ENCODE data around the gene MTIF2.
A peak's percentile ranks its signal among the peaks of the same experiment; 100 is the strongest.
"Not testable (repeated sequence)": the region's sequence is repeated elsewhere in the genome, so short reads cannot be mapped to it uniquely, and the experiment has no call there.

The MTIF2 gene

GRCh38 chr2:55241582-55241981 is 27.4 kb downstream of the MTIF2 start:
- DNase-seq (ENCODE audit: low read depth) = not testable (repeated sequence)

- no peak for DNase-seq (ENCODE audit: low read depth)
Measured at GRCh38 chr2:55239656-55240222, 29.3 kb downstream of the MTIF2 start.

GRCh38 chr2:55236992-55237543 is 32.0 kb downstream of the MTIF2 start:
- no peak for DNase-seq (ENCODE audit: low read depth)

DNA sequence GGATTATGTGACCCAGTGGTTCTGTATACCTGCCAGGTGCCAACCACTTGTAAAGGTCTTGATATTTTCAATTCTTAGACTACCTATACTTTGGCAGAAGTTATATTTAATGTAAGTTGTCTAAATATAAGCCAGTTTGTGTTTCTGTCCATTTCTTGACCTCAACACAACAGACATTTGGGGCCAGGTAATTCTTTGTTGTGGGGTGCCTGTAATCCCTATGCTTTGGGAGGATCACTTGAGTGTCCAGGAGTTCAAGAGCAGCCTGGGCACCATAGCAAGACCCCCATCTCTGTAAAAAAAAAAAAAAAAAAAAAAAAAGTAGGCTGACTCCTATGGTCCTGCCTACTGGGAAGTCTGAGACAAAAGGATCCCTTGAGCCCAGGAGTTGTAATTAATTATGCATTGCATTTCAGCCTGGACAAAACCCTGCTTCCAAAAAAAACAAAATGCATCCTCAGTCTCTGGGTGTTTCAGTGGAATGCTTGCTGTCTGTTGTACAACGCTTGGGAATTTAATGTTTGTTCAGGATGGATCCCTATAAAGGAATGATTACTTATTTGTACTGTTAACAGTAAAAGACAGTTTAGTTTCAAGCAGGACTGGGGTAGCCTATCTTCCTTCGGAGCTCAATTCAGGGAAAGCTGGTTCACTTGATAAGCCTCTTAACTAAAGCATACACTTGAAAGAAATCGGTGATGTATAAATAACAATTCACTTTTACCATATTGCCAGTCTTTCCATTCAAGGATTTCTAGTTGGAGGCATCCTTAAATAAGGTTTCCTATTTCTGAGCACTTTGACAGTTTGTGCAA is 33.1 kb downstream of the MTIF2 start:
- no peak for DNase-seq (ENCODE audit: low read depth)

- no peak for DNase-seq (ENCODE audit: low read depth)
Measured at GRCh38 chr2:55233658-55233940, 35.4 kb downstream of the MTIF2 start.

DNA sequence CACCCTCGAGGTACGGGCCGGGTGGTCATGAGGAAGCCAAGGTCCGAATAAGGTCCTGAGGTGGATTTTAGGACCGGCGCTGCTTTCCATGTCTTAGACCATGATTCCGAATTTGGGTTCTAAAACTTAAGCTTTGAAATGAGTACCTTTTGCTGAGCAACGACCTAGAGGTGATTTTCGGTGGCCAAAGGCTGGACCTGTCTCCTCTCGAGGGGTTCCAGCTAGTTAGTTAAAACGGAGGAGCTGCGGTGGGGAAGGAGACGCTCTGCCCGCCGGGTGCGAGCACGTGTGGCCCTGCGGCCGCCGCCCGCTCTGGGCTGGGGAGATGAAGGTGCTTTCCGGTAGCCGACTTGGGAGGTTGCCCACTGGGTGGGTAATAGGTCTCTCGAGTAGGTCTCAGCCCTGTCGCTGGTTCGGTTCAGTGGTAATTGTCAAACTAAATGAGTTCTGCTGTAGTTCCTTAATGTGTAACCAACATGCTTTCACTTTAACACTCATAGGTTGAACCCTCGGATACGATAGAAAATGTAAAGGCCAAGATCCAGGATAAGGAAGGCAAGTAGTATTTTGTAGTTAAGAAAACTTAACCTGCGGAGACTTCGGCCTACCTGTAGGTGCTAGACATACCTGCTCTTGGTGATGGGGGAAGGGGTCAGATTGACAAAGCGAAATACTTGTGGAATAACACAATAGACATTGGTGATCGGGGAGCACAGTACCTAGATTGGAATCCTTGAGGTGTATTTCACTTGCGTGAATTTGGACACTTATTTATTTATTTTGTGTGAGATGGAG is 36.0 kb downstream of the MTIF2 start:
- DNase-seq (ENCODE audit: low read depth) = peak; percentile 45

GRCh38 chr2:55232084-55232862 is 36.8 kb downstream of the MTIF2 start, which contains the start of the genes CLHC1 and RPS27A:
TSS of gene CLHC1 (minus strand) at chr2:55232293. CDS start at chr2:55222411, 9,882 bp downstream.
TSS of gene RPS27A (plus strand) at chr2:55232688. CDS start at chr2:55232825, 137 bp downstream.
- peak; percentile 85 for DNase-seq (ENCODE audit: low read depth)

GRCh38 chr2:55231546-55232083 is 37.4 kb downstream of the MTIF2 start:
- no peak for DNase-seq (ENCODE audit: low read depth)

DNA sequence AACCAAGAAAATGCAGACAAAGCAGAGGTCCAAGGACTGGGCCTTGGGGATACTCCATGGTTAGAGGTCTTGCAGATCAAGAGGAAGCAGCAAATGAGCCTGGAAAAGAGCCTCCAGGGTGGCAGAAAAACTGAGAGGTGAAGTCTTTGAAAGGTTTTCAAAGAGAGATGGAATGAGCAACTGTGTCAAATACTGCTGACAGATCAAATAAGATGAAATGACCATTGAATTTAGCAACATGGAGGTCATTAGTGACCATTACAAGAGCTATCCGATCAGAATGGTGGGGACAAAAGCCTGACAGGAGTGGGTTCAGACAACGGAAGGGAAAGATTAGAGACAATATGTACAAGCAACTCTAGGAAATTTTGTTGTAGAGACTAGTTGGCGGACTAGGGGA is 38.5 kb downstream of the MTIF2 start:
- DNase-seq (ENCODE audit: low read depth) = no peak

GRCh38 chr2:55229221-55229620 is 39.8 kb downstream of the MTIF2 start:
- no peak for DNase-seq (ENCODE audit: low read depth)

- no peak for DNase-seq (ENCODE audit: low read depth)
Measured at GRCh38 chr2:55228226-55228563, 40.8 kb downstream of the MTIF2 start.

DNA sequence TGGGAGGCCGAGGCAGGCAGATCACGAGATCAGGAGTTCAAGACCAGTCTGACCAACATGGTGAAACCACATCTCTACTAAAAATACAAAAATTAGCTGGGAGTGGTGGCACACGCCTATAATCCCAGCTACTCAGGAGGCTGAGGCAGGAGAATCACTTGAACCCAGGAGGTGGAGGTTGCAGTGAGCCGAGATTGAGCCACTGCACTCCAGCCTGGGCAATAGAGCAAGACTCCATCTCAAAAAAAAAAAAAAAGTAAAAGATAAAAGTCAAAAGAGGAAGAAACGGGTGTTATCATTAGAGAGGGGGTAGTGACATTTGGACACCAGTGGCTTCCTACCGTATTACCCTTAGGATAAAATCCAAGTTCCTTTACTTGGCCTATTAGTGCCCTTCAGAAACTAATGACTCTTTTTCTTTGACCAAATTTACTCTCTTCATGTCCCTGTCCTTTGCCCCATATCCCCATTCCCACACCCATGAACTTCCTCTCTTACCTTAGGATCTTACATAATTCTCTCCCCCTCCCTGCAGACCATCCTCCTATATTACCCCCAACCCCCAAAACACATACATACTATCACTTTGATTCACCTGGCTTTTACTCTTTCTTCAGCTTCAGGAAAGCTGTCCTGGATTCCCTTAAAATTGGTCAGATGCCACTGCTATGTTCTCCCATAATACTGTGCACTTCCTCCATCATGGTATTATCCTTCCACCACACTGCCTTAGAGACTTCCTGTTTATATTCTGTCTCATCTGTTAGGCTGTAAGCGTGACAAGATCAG is 41.4 kb downstream of the MTIF2 start:
- DNase-seq (ENCODE audit: low read depth) = not testable (repeated sequence)

DNA sequence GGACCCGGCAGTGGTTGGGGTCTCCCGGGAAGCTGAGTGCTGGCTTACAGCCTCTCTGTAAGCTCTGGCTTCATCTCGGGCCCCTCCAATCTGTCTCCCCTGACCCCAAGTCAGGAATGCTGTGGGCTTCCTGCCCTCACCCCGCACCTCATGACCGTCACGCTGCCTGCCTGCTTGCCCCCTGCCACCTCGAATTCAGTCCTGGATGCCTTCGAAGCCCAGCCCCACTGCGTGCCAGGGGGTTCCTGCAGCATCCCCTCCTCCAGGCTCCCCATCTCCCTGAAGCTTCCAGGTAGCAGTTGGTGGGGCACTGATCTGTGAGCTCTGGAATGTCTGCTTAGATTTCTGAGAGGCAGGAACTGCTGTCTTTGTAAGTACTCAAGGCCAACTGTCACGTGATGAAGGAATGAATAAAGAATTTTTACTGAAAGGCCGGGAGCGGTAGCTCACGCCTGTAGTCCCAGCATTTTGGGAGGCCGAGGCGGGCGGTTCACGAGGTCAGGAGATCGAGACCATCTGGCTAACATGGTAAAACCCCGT is 43.5 kb downstream of the MTIF2 start:
- no peak for DNase-seq (ENCODE audit: low read depth)

GRCh38 chr2:55224761-55225261 is 44.2 kb downstream of the MTIF2 start:
- no peak for DNase-seq (ENCODE audit: low read depth)

- DNase-seq (ENCODE audit: low read depth) = no peak
Measured at GRCh38 chr2:55223958-55224760, 44.9 kb downstream of the MTIF2 start.

DNA sequence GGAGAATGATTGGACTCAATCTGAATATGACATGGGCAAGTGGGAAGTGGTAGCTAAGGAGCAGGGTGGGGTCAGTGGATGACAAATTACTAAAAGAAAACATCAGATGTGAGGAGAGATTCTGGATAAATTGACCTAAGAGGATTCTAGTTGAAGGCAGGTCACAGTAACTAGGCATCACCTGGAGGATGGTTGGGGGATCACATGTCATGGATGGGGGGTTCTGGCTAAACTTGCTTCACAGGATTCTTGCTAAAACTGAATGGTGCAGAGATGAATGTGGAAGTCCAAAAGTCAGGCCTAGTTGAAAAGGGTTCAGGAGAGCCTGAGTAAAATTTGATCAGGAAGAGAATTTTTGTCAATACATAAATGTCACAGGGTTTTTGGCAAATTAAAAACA is 55.2 kb downstream of the MTIF2 start:
- DNase-seq (ENCODE audit: low read depth) = no peak

DNA sequence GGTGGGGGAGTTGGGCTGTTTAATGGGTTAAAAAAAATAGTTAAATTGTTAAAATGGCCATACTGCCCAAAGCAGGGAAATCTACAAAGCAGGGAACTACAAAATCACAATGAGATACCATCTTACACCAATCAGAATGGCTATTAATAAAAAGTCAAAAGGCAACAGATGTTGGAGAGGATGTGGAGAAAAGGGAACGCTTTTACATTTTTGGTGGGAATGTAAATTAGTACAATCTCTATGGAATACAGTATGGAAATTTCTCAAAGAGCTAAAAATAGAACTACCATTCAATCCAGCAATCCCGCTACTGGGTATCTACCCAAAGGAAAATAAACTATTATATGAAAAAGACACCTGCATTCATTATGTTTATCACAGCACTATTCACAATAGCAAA is 64.1 kb downstream of the MTIF2 start:
- no peak for DNase-seq (ENCODE audit: low read depth)

DNA sequence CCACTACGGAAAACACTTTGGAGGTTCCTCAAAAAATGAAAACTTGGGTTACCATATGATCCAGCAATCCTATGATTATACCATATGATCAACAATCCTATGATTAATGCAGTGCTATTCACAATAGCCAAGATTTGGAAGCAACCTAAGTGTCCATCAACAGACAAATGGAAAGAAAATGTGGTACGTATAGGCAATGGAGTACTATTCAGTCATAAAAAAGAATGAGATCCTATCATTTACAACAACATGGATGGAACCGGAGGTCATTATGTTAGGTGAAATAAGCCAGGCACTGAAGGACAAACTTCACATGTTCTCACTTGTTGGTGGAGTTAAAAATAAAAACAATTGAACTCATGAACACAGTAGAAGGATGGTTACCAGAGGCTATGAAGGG is 64.5 kb downstream of the MTIF2 start:
- no peak for DNase-seq (ENCODE audit: low read depth)

DNA sequence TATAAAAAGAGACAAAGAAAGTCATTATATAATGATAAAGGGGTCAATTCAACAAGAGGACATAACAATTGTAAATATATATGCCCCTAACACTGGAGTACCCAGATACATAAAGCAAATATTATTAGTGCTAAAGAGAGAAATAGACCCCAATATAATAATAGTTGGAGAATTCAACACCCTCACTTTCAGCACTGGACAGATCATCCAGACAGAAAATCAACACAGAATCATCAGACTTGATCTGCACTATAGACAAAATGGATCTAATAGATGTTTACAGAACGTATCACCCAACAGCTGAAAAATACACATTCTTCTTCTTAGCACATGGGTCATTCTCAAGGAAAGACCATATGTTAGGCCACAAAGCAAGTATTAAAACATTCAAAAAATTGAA is 68.6 kb downstream of the MTIF2 start:
- DNase-seq (ENCODE audit: low read depth) = no peak

DNA sequence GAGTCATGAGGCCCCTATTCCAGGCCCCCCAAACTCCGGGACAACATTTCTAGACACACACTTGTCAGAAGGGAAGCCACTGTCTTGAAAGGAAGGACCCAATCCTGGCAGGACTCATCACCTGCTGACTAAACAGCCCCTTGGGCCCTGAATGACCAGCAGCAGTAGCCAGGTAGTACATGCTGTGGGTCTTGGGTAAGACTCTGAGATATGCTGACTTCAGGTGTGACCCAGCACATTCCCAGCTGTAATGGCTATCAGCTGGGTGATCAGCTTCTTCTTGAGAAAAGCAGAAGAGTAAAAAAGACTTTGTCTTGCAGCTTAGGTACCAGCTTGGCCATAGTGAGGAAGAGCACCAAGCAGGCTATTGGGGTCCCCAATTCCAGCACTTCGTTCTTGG is 72.5 kb downstream of the MTIF2 start:
- no peak for DNase-seq (ENCODE audit: low read depth)

Data from activated T-helper 1 cell treated with Interleukin-2 at 50 U/mL for 16 hours (primary cell).